OCI-LY1 (cell line): ENCODE measurements around the gene ENDOV.

Experiments used
- H2AFZ ChIP-seq: fragments of 200-600 bp; sonication (generic), shearing (Covaris generic); 2 replicates; pipeline ENCODE4 v1.6.0; 2014; ENCODE audit warnings: antibody characterized with exemption, mild to moderate bottlenecking, low read length
- H3F3A ChIP-seq: fragments of 200-600 bp; sonication (generic), shearing (Covaris generic); 2 replicates; pipeline ENCODE4 v1.6.0; 2014; ENCODE audit warnings: mild to moderate bottlenecking, antibody characterized with exemption, low read length, moderate library complexity; ENCODE audit not compliant: insufficient read depth
- H3K27ac ChIP-seq: fragments of 200-600 bp; sonication (generic); 2 replicates; pipeline ENCODE4 v1.5.1; 2014; ENCODE audit warnings: low read length, mixed run types, mild to moderate bottlenecking, low read depth; ENCODE audit not compliant: poor library complexity, severe bottlenecking
- H3K27me3 ChIP-seq: fragments of 200-600 bp; sonication (generic); 2 replicates; pipeline ENCODE4 v1.6.0; 2014; ENCODE audit warnings: antibody characterized with exemption, mild to moderate bottlenecking, low read length, moderate library complexity; ENCODE audit not compliant: insufficient read depth
- H3K36me3 ChIP-seq: fragments of 200-600 bp; sonication (generic); 2 replicates; pipeline ENCODE4 v1.6.1; 2014; ENCODE audit warnings: mild to moderate bottlenecking, antibody characterized with exemption, low read length, moderate library complexity, mixed read lengths; ENCODE audit not compliant: insufficient read depth
- H3K4me1 ChIP-seq: fragments of 200-600 bp; sonication (generic); 2 replicates; pipeline ENCODE4 v1.5.1; 2014; ENCODE audit warnings: mild to moderate bottlenecking, low read length, moderate library complexity; ENCODE audit not compliant: insufficient read depth, severe bottlenecking
- H3K4me2 ChIP-seq: fragments of 200-600 bp; sonication (generic), shearing (Covaris generic); 2 replicates; pipeline ENCODE4 v1.6.1; 2014; ENCODE audit warnings: low read length
- H3K4me3 ChIP-seq: fragments of 200-600 bp; sonication (generic); 2 replicates; pipeline ENCODE4 v1.5.1; 2014; ENCODE audit warnings: low read length, low read depth, mild to moderate bottlenecking, mixed read lengths; ENCODE audit not compliant: poor library complexity, severe bottlenecking
- H3K79me2 ChIP-seq: fragments of 200-600 bp; shearing (Covaris generic); 2 replicates; pipeline ENCODE4 v1.6.1; 2016; ENCODE audit warnings: mixed run types, low read length, mixed read lengths; ENCODE audit not compliant: insufficient read depth
- H3K9ac ChIP-seq: fragments of 200-600 bp; sonication (generic), shearing (Covaris generic); 2 replicates; pipeline ENCODE4 v1.6.1; 2014; ENCODE audit warnings: mild to moderate bottlenecking, low read length, mixed read lengths
- H3K9me2 ChIP-seq: fragments of 200-600 bp; sonication (generic), shearing (Covaris generic); 2 replicates; pipeline ENCODE4 v1.6.1; 2014; ENCODE audit warnings: low read depth, mild to moderate bottlenecking, low read length, mixed read lengths
- H3K9me3 ChIP-seq: fragments of 200-600 bp; shearing (Covaris generic); 2 replicates; pipeline ENCODE4 v1.6.1; 2014; ENCODE audit warnings: low read length, mixed read lengths
- H4K20me1 ChIP-seq: fragments of 200-600 bp; sonication (generic), shearing (Covaris generic); 2 replicates; pipeline ENCODE4 v1.6.0; 2016; ENCODE audit warnings: mild to moderate bottlenecking, low read length; ENCODE audit not compliant: insufficient read depth
- EZH2 ChIP-seq: fragments of 200-600 bp; sonication (generic), shearing (Covaris generic); IDR thresholded peaks from 2 replicates; pipeline ENCODE4 v1.8.0; 2017; ENCODE audit warnings: borderline replicate concordance, mixed run types, mild to moderate bottlenecking, antibody characterized with exemption, low read length, moderate library complexity, mixed read lengths
- TF ChIP-seq, protein P1 (sequence below): fragments of 200-600 bp; sonication (generic), shearing (Covaris generic); IDR thresholded peaks from 2 replicates; pipeline ENCODE4 v1.5.1; 2017; ENCODE audit warnings: mild to moderate bottlenecking, antibody characterized with exemption, low read length, moderate library complexity, mixed read lengths

Gene ENDOV

DNA sequence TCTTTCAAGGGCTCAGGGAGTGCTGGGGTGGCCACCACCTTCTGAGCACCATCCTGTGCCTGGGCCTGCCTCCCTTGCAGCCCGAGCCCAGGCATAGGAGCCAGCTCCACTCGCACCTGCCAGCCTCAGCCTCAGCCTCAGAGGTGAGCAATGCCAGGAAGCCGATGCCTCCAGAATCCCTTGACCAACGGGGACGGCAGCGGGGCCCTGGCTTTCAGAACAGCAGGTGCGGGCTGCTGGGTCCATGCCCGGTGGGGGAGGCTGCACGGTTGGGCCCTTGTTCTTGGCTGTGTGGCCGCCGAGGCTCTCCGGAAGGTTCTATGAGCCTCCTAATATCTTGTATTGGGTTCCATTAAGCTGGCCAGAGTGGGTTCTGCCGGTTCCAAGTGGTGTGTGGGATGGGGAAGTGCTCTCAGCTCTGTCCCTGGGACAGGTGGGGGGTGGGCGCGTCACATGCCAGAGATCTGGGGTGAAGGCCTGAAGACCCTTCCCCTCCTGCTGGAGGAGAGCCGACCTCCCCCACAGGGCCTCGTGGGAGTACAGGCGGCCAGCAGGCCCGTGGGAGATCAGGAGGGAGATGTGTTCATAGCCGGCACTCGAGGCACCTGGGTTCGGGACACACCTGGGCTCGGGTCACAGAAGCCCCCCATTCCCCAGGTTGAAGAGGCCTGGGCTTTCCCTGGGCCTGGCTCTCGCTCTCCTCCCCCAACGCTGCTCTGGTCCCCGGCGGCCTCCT is 34.4 kb downstream of the ENDOV start:
- Histone ChIP-seq H3K4me1 (peaks cover 13% of the 10 kb centered on the region), H2AFZ (no peak overlapping the region), H3K27ac (no peak overlapping the region), H3K27me3 (peaks cover 7% of the 10 kb centered on the region; the same call in 1 of the 2 replicates), H3K4me3 (no peak overlapping the region), H4K20me1 (no peaks in the 10 kb centered on the region), H3K9me2 (no peaks in the 10 kb centered on the region), H3K79me2 (no peaks in the 10 kb centered on the region), H3K9ac (no peak overlapping the region), H3K4me2 (no peak overlapping the region), H3F3A (no peaks in the 10 kb centered on the region), H3K9me3 (no peaks in the 10 kb centered on the region), H3K36me3 (no peaks in the 10 kb centered on the region)
- no peak for TF ChIP-seq EZH2
- TF ChIP-seq, protein P1, sequence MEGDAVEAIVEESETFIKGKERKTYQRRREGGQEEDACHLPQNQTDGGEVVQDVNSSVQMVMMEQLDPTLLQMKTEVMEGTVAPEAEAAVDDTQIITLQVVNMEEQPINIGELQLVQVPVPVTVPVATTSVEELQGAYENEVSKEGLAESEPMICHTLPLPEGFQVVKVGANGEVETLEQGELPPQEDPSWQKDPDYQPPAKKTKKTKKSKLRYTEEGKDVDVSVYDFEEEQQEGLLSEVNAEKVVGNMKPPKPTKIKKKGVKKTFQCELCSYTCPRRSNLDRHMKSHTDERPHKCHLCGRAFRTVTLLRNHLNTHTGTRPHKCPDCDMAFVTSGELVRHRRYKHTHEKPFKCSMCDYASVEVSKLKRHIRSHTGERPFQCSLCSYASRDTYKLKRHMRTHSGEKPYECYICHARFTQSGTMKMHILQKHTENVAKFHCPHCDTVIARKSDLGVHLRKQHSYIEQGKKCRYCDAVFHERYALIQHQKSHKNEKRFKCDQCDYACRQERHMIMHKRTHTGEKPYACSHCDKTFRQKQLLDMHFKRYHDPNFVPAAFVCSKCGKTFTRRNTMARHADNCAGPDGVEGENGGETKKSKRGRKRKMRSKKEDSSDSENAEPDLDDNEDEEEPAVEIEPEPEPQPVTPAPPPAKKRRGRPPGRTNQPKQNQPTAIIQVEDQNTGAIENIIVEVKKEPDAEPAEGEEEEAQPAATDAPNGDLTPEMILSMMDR = no peak

- Histone ChIP-seq H2AFZ (no peak overlapping the region), H3K9me3 (no peaks in the 10 kb centered on the region), H3K27ac (no peak overlapping the region), H4K20me1 (no peaks in the 10 kb centered on the region), H3K79me2 (no peaks in the 10 kb centered on the region), H3K4me3 (no peak overlapping the region), H3K36me3 (no peaks in the 10 kb centered on the region), H3K9me2 (no peaks in the 10 kb centered on the region), H3K4me1 (peaks cover 13% of the 10 kb centered on the region), H3F3A (no peaks in the 10 kb centered on the region), H3K9ac (no peak overlapping the region), H3K27me3 (peaks cover 7% of the 10 kb centered on the region; the same call in 1 of the 2 replicates), H3K4me2 (no peak overlapping the region)
- TF ChIP-seq, protein P1 = no peak
- TF ChIP-seq EZH2 = no peak
Observed at GRCh38 chr17:80449930-80450576, 35.1 kb downstream of the ENDOV start.

DNA sequence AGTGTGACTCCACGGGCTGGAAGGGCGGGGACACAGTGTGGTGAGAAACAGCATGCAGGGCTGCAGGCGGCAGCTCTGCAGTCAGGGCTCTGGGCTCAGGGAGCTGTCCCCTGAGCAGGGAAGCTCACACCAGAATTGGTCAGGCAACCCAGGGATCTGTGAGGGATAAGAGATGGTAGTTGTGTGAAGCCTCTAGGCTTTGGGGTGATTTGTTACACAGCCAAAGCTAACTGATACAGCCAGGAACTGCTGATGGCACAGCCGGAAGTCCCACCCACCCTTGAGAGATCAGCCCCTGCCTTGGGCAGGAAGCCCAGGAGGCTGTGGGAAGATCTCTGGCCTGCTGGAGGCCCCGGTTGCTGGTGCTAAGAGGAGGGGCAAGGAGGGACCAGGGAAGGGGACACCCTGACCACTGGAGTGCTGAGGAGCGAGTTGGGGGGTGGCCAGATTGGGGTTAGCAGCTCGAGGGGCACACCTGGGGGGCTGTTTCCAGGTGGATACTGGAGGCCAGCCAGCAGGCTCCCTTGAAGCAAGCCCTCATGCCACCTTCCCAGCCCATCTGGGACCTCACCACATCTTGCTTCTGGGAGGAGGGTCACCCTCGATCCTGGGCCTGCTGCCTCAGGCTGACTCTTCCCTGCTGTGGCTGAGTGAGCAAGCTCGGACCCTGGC is 36.3 kb downstream of the ENDOV start:
- no peaks in the 10 kb centered on the region for H3F3A ChIP-seq
- no peak overlapping the region for H3K4me2 ChIP-seq
- no peaks in the 10 kb centered on the region for H3K36me3 ChIP-seq
- H2AFZ ChIP-seq = no peak overlapping the region
- H3K27me3 ChIP-seq = peaks cover 7% of the 10 kb centered on the region; the same call in 1 of the 2 replicates
- no peak overlapping the region for H3K4me3 ChIP-seq
- no peaks in the 10 kb centered on the region for H3K79me2 ChIP-seq
- no peak for TF ChIP-seq EZH2
- TF ChIP-seq, protein P1 = no peak
- no peaks in the 10 kb centered on the region for H4K20me1 ChIP-seq
- no peak overlapping the region for H3K27ac ChIP-seq
- H3K9me3 ChIP-seq = no peaks in the 10 kb centered on the region
- H3K9ac ChIP-seq = no peak overlapping the region
- H3K4me1 ChIP-seq = peaks cover 22% of the 10 kb centered on the region
- H3K9me2 ChIP-seq = no peaks in the 10 kb centered on the region
